OCI-LY1 (cell line): ENCODE results near the gene TCAIM.

Source experiments
- H2AFZ ChIP-seq: fragments of 200-600 bp; sonication (generic), shearing (Covaris generic); 2 replicates; pipeline ENCODE4 v1.6.0; 2014; ENCODE audit warnings: antibody characterized with exemption, mild to moderate bottlenecking, low read length
- H3F3A ChIP-seq: fragments of 200-600 bp; sonication (generic), shearing (Covaris generic); 2 replicates; pipeline ENCODE4 v1.6.0; 2014; ENCODE audit warnings: mild to moderate bottlenecking, antibody characterized with exemption, low read length, moderate library complexity; ENCODE audit not compliant: insufficient read depth
- H3K27ac ChIP-seq: fragments of 200-600 bp; sonication (generic); 2 replicates; pipeline ENCODE4 v1.5.1; 2014; ENCODE audit warnings: low read length, mixed run types, mild to moderate bottlenecking, low read depth; ENCODE audit not compliant: poor library complexity, severe bottlenecking
- H3K27me3 ChIP-seq: fragments of 200-600 bp; sonication (generic); 2 replicates; pipeline ENCODE4 v1.6.0; 2014; ENCODE audit warnings: antibody characterized with exemption, mild to moderate bottlenecking, low read length, moderate library complexity; ENCODE audit not compliant: insufficient read depth
- H3K36me3 ChIP-seq: fragments of 200-600 bp; sonication (generic); 2 replicates; pipeline ENCODE4 v1.6.1; 2014; ENCODE audit warnings: mild to moderate bottlenecking, antibody characterized with exemption, low read length, moderate library complexity, mixed read lengths; ENCODE audit not compliant: insufficient read depth
- H3K4me1 ChIP-seq: fragments of 200-600 bp; sonication (generic); 2 replicates; pipeline ENCODE4 v1.5.1; 2014; ENCODE audit warnings: mild to moderate bottlenecking, low read length, moderate library complexity; ENCODE audit not compliant: insufficient read depth, severe bottlenecking
- H3K4me2 ChIP-seq: fragments of 200-600 bp; sonication (generic), shearing (Covaris generic); 2 replicates; pipeline ENCODE4 v1.6.1; 2014; ENCODE audit warnings: low read length
- H3K4me3 ChIP-seq: fragments of 200-600 bp; sonication (generic); 2 replicates; pipeline ENCODE4 v1.5.1; 2014; ENCODE audit warnings: low read length, low read depth, mild to moderate bottlenecking, mixed read lengths; ENCODE audit not compliant: poor library complexity, severe bottlenecking
- H3K79me2 ChIP-seq: fragments of 200-600 bp; shearing (Covaris generic); 2 replicates; pipeline ENCODE4 v1.6.1; 2016; ENCODE audit warnings: mixed run types, low read length, mixed read lengths; ENCODE audit not compliant: insufficient read depth
- H3K9ac ChIP-seq: fragments of 200-600 bp; sonication (generic), shearing (Covaris generic); 2 replicates; pipeline ENCODE4 v1.6.1; 2014; ENCODE audit warnings: mild to moderate bottlenecking, low read length, mixed read lengths
- H3K9me2 ChIP-seq: fragments of 200-600 bp; sonication (generic), shearing (Covaris generic); 2 replicates; pipeline ENCODE4 v1.6.1; 2014; ENCODE audit warnings: low read depth, mild to moderate bottlenecking, low read length, mixed read lengths
- H3K9me3 ChIP-seq: fragments of 200-600 bp; shearing (Covaris generic); 2 replicates; pipeline ENCODE4 v1.6.1; 2014; ENCODE audit warnings: low read length, mixed read lengths
- H4K20me1 ChIP-seq: fragments of 200-600 bp; sonication (generic), shearing (Covaris generic); 2 replicates; pipeline ENCODE4 v1.6.0; 2016; ENCODE audit warnings: mild to moderate bottlenecking, low read length; ENCODE audit not compliant: insufficient read depth
- CTCF ChIP-seq: fragments of 200-600 bp; sonication (generic), shearing (Covaris generic); IDR thresholded peaks from 2 replicates; pipeline ENCODE4 v1.5.1; 2017; ENCODE audit warnings: mild to moderate bottlenecking, antibody characterized with exemption, low read length, moderate library complexity, mixed read lengths
- EZH2 ChIP-seq: fragments of 200-600 bp; sonication (generic), shearing (Covaris generic); IDR thresholded peaks from 2 replicates; pipeline ENCODE4 v1.8.0; 2017; ENCODE audit warnings: borderline replicate concordance, mixed run types, mild to moderate bottlenecking, antibody characterized with exemption, low read length, moderate library complexity, mixed read lengths

TCAIM gene

GRCh38 chr3:44309500-44309899 lies 29.1 kb upstream of the TCAIM start:
- no peaks in the 10 kb centered on the region for H3F3A ChIP-seq
- H3K27ac ChIP-seq: no peak overlapping the region

GRCh38 chr3:44318891-44319311 lies 19.7 kb upstream of the TCAIM start:
- Histone ChIP-seq H3K9me3 (no peaks in the 10 kb centered on the region), H2AFZ (no peak overlapping the region), H4K20me1 (no peaks in the 10 kb centered on the region), H3F3A (no peaks in the 10 kb centered on the region), H3K27ac (no peak overlapping the region), H3K36me3 (no peaks in the 10 kb centered on the region), H3K79me2 (no peaks in the 10 kb centered on the region), H3K27me3 (no peaks in the 10 kb centered on the region), H3K9ac (no peak overlapping the region), H3K9me2 (no peaks in the 10 kb centered on the region), H3K4me3 (no peak overlapping the region), H3K4me2 (no peak overlapping the region), H3K4me1 (no peaks in the 10 kb centered on the region)
- no peak for TF ChIP-seq EZH2
- TF ChIP-seq CTCF: no peak

More at GRCh38 chr3:44309500-44309899, 29.1 kb upstream of the TCAIM start:
- Histone ChIP-seq H3K9ac (no peak overlapping the region), H2AFZ (no peak overlapping the region), H3K4me3 (no peak overlapping the region), H3K4me1 (no peaks in the 10 kb centered on the region), H4K20me1 (no peaks in the 10 kb centered on the region), H3K79me2 (no peaks in the 10 kb centered on the region), H3K9me2 (no peaks in the 10 kb centered on the region), H3K36me3 (no peaks in the 10 kb centered on the region), H3K4me2 (no peak overlapping the region), H3K9me3 (no peaks in the 10 kb centered on the region), H3K27me3 (no peaks in the 10 kb centered on the region)
- TF ChIP-seq EZH2 (no peak), CTCF (no peak)

- H3K4me2 ChIP-seq: no peak overlapping the region
- H3K79me2 ChIP-seq: no peaks in the 10 kb centered on the region
Measured at GRCh38 chr3:44321335-44321734, 17.2 kb upstream of the TCAIM start.

More at GRCh38 chr3:44321335-44321734, 17.2 kb upstream of the TCAIM start:
- H3K27me3 ChIP-seq: no peaks in the 10 kb centered on the region
- no peak overlapping the region for H3K27ac ChIP-seq
- no peaks in the 10 kb centered on the region for H3F3A ChIP-seq
- no peak overlapping the region for H3K4me3 ChIP-seq
- H3K9ac ChIP-seq: no peak overlapping the region
- peaks cover 3% of the 10 kb centered on the region; the same call in 1 of the 2 replicates for H3K9me3 ChIP-seq
- H3K9me2 ChIP-seq: no peaks in the 10 kb centered on the region
- no peak for TF ChIP-seq EZH2
- TF ChIP-seq CTCF: no peak
- H2AFZ ChIP-seq: no peak overlapping the region
- H4K20me1 ChIP-seq: no peaks in the 10 kb centered on the region
- H3K4me1 ChIP-seq: no peaks in the 10 kb centered on the region
- H3K36me3 ChIP-seq: no peaks in the 10 kb centered on the region
